ENCODE data around the gene HNRNPC. TPM values are rescaled to one million over a fixed set of nuclear protein-coding genes. Genes with fewer than 3 reads are reported as not detected.

The HNRNPC gene
- total RNA-seq, 4 donors from 2014 or later = 356 to 544 (median 505) TPM

DNA sequence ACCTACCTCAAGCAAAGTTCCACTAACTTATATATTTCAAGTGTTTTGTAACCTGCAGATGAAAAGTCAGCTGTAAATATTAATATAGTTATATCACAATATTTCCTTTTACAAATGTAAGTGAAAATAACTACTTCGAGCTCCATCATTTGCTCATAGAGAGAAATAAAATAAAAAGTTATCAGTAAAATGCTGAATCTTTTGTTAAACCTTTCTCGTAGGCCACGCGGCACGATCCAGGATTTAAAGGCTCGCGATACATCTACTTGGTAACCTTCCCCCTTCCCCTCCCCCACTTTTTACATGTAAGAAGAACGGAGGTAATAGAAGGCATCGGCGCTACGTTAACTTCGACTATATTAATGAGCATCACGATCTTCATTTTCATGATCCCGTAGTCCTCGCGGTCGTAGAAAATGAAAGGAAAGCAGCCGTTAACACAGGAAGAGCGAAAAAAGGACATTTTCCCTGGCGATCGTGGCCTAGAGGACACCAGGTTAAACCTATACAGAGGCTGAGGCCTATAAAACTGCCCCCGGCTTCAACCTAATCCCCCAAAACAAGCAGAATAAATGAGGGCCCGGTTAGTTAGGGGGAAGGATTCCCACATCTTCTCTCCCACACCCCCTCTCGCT, 508 bp downstream of the HNRNPC start:
- Histone ChIP-seq H3K4me1 (peaks cover 12 to 47% (median 28%) of the 10 kb centered on the region in 3 donors), H3K36me3 (peaks cover 0 to 24% of the 10 kb centered on the region in 2 donors), H3K9me3 (no peaks in the 10 kb centered on the region), H3K27ac (peak overlapping the region; percentile 90 to 99 (median 92)), H3K27me3 (no peaks in the 10 kb centered on the region), H3K4me3 (peak overlapping the region; percentile 71 to 94)
- WGBS, 2 donors (ENCODE audit: low coverage in 1 of 2) = 0% methylated on average over 7 to 21 of the region's 24 CpGs
- TF ChIP-seq EP300 (IDR thresholded peaks at IDR 0.05) (no peak), POLR2A (IDR thresholded peaks at IDR 0.05) (no peak), POLR2AphosphoS5 (IDR thresholded peaks at IDR 0.05) (no peak)
- TF ChIP-seq, protein P1, sequence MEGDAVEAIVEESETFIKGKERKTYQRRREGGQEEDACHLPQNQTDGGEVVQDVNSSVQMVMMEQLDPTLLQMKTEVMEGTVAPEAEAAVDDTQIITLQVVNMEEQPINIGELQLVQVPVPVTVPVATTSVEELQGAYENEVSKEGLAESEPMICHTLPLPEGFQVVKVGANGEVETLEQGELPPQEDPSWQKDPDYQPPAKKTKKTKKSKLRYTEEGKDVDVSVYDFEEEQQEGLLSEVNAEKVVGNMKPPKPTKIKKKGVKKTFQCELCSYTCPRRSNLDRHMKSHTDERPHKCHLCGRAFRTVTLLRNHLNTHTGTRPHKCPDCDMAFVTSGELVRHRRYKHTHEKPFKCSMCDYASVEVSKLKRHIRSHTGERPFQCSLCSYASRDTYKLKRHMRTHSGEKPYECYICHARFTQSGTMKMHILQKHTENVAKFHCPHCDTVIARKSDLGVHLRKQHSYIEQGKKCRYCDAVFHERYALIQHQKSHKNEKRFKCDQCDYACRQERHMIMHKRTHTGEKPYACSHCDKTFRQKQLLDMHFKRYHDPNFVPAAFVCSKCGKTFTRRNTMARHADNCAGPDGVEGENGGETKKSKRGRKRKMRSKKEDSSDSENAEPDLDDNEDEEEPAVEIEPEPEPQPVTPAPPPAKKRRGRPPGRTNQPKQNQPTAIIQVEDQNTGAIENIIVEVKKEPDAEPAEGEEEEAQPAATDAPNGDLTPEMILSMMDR (IDR thresholded peaks at IDR 0.05) = no peak
- no peak for ATAC-seq

DNA sequence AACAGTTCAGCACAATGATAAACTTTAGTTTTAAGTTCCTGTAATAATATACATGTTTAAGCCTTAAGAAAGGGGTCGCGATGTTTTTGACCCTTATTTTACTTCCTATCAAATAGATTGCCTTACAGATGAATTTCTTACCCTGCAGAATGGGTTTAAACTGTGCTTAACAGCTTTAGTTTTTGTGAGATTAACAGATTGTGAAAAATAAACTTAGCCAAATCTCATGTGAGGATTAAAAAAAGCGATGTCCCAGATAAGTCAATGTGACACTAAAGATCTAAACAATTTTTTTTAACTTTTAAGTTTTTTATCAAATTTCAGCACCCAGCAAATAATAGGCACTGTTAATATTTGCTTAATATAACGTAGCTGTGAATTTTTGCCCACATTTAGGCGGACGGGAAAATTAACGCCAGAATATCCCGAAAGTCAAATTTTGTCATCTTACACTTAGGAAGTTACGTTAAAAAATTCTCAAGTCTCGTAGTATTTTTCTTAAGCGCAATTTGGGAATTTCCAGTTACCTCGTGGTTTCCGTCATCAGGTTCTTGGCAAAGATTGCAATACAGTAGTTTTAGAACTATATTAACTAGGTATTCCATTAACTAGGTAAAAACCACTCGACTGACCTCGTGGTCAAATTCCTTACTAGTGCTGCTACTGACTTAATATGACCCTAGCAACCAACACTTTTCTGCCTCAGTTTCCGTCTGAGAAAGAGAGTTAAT, 1.2 kb downstream of the HNRNPC start:
- Histone ChIP-seq H3K36me3 (peaks cover 0 to 28% of the 10 kb centered on the region in 2 donors), H3K27me3 (no peaks in the 10 kb centered on the region), H3K4me1 (peaks cover 17 to 54% (median 35%) of the 10 kb centered on the region in 3 donors), H3K27ac (peak overlapping the region; percentile 90 to 99 (median 92)), H3K9me3 (no peaks in the 10 kb centered on the region), H3K4me3 (peak overlapping the region; percentile 71 to 94)
- ATAC-seq = no peak
- TF ChIP-seq POLR2A (IDR thresholded peaks at IDR 0.05) (no peak), EP300 (IDR thresholded peaks at IDR 0.05) (no peak), POLR2AphosphoS5 (IDR thresholded peaks at IDR 0.05) (no peak)
- TF ChIP-seq, protein P1 (IDR thresholded peaks at IDR 0.05) = no peak
- 0% methylated on average over 14 to 16 of the region's 16 CpGs for WGBS, 2 donors (ENCODE audit: low coverage in 1 of 2)

- Histone ChIP-seq H3K27me3 (no peaks in the 10 kb centered on the region), H3K4me1 (peaks cover 22 to 60% (median 40%) of the 10 kb centered on the region in 3 donors), H3K4me3 (peak overlapping the region; percentile 71 to 94), H3K9me3 (no peaks in the 10 kb centered on the region), H3K27ac (peak overlapping the region; percentile 7 to 92 (median 76)), H3K36me3 (peaks cover 0 to 35% of the 10 kb centered on the region in 2 donors)
- no peak for ATAC-seq
- TF ChIP-seq POLR2AphosphoS5 (IDR thresholded peaks at IDR 0.05) = no peak
- no peak for TF ChIP-seq POLR2A (IDR thresholded peaks at IDR 0.05)
- TF ChIP-seq, protein P1 (IDR thresholded peaks at IDR 0.05) = no peak
- no peak for TF ChIP-seq EP300 (IDR thresholded peaks at IDR 0.05)
- 3 to 5% methylated on average over 10 of the region's 10 CpGs for WGBS, 2 donors (ENCODE audit: low coverage in 1 of 2)
Observed at GRCh38 chr14:21267431-21267845, 1.8 kb downstream of the HNRNPC start.

DNA sequence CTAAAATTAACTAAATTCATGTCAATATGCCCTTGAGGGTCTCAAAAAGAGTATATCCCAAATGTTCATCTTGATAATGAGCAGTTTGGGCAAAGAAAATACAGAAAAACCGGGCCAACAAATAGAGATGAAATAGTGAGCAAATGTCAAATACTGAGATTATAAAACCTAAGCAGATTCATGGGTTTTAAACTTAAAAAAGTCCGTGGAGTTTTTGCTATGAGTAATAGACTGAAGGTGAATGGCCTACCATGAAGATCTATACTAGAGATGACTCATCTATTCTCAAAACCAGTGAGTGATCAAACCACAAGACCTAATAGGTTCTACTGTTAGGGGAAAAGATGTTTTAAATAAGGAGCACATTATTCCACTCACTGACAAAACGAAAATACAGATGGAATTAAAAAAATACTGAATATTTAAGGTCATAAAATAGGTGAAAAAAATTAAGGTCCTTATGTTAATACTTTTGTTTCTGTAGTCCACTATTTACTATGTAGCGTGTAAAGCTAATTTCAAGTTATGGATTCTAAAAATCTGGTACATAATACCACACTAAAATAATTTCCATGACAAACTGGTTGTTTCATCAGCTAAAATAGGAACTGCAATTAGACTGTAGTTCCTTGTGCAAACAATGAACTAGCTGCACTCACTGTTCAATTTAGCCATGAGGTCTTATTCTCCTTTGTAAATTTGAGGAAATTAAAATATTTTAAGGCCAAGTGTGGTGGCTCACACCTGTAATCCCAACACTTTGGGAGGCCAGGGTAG, 5.0 kb downstream of the HNRNPC start:
- TF ChIP-seq POLR2AphosphoS5 (IDR thresholded peaks at IDR 0.05) (no peak), POLR2A (IDR thresholded peaks at IDR 0.05) (no peak), EP300 (IDR thresholded peaks at IDR 0.05) (no peak)
- TF ChIP-seq, protein P1 (IDR thresholded peaks at IDR 0.05) = no peak
- no peaks in the 10 kb centered on the region for H3K9me3 ChIP-seq
- WGBS, 2 donors (ENCODE audit: low coverage in 1 of 2) = 34 to 49% methylated on average over 4 of the region's 4 CpGs
- no peak overlapping the region for H3K4me3 ChIP-seq
- peak overlapping the region in 2 of 4 donors; percentile 11 to 19 for H3K27ac ChIP-seq
- H3K36me3 ChIP-seq = peaks cover 0 to 62% of the 10 kb centered on the region in 2 donors
- no peak for ATAC-seq
- H3K27me3 ChIP-seq = no peaks in the 10 kb centered on the region
- peaks cover 32 to 82% (median 44%) of the 10 kb centered on the region in 3 donors for H3K4me1 ChIP-seq

Data from gastroesophageal sphincter (tissue), 4 donors.